GM15510 (cell line): ENCODE measurements around the gene RSPH1.

Source experiments
- POLR2A ChIP-seq: IDR thresholded peaks from 3 replicates; pipeline ENCODE4 v1.6.1; 2011; ENCODE audit warnings: borderline replicate concordance; ENCODE audit not compliant: insufficient read length; ENCODE audit errors: extremely low read depth

Gene RSPH1

GRCh38 chr21:42431196-42431595 lies 64.8 kb downstream of the RSPH1 start:
- TF ChIP-seq POLR2A: no peak

- no peak for TF ChIP-seq POLR2A
Measured at GRCh38 chr21:42430521-42430920, 65.5 kb downstream of the RSPH1 start.

GRCh38 chr21:42429856-42430255 lies 66.2 kb downstream of the RSPH1 start:
- no peak for TF ChIP-seq POLR2A

GRCh38 chr21:42429021-42429420 lies 67.0 kb downstream of the RSPH1 start:
- TF ChIP-seq POLR2A: no peak

DNA sequence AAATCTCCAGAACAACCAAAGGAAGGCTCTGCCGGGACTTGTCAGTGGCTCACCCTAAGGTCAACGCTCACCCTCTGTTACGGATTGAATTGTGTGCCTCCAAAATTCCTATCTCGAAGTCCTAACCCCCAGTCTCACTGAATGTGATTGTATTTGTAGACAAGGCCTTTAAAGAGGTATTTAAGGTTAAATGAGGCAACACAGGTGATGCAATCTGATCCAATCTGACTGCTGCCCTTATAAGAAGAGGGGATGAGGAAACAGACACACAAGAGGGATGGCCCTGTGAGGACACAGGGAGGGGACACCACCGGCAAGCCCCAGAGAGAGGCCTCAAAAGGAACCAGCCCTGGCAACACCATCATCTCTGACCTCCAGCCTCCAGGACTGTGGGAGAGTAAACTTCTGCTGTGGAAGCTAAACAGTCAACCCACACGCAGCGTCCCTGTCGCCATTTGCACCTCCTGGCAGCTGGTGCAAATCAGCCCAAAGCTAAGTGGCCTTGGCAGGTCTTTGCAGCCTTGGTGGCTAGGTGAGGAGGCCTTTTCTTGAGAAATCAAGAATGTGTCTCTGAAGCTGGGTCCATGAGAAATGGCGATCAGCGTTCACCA lies 68.1 kb downstream of the RSPH1 start:
- TF ChIP-seq POLR2A: no peak

DNA sequence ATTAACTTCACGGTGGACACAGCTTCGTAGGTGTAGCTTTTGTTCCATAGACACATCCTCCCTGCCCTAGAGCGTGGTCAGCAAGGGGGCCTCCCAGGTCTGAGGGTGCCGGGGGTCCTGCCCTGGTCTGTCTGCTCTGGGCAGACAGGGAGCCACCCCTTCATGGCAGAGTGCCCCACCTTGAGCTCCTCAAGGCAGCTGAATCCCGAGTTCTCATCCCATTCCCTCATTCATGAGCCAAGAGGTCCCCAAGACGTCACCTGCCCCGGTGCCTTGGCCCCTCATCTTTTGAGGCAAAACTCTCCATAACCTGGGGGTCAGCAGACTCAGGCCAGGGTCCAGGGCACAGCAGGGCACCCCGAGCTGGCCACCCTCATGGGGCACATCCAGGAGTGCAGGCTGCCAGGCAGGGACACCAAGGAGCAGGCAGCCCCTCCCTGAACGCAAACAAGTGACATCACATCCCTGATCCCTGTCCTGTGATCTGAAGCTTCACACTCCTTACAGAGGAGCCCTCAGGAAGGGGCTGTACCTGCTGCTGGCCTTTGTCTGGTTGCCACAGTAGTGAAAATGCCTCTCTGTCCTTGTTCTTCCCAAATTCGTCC lies 69.0 kb downstream of the RSPH1 start:
- no peak for TF ChIP-seq POLR2A

- TF ChIP-seq POLR2A: no peak
Measured at GRCh38 chr21:42426424-42426823, 69.6 kb downstream of the RSPH1 start.

DNA sequence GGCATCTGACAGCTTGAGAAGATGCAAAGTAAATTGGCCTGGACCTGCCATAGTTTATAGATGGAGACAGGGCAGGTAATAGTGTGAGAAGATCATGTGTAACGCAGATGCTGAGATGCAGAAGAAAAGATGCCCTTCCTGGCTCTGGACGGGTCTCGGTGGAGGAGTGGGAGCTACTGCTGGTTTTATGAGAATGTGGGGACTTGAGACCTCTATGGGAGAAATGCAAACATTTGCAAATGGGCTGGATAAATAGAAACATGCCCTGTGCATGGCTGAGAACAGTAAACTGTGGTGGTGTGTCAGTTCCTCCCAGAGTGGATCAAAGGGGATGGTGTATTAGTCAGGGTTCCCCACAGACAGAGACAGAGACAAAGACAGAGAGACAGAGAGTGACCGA lies 70.4 kb downstream of the RSPH1 start:
- no peak for TF ChIP-seq POLR2A

- no peak for TF ChIP-seq POLR2A
Measured at GRCh38 chr21:42424914-42425541, 71.0 kb downstream of the RSPH1 start.

GRCh38 chr21:42423685-42424084 lies 72.3 kb downstream of the RSPH1 start:
- TF ChIP-seq POLR2A: no peak

GRCh38 chr21:42423197-42423675 lies 72.8 kb downstream of the RSPH1 start:
- no peak for TF ChIP-seq POLR2A
